HG02571 (cell line): ENCODE measurements around the gene MAGEA11.
"Not testable (repeated sequence)": the region's sequence is repeated elsewhere in the genome, so short reads cannot be mapped to it uniquely, and the experiment has no call there.

Experiments
- ATAC-seq: cut with Tn5 transposase; IDR thresholded peaks from one replicate; pipeline ENCODE4 v1.9.1; 2021; ENCODE audit warnings: mild to moderate bottlenecking, moderate library complexity; ENCODE audit not compliant: unreplicated experiment

Gene MAGEA11

GRCh38 chrX:149711545-149712236, at the start of gene MAGEA11:
Gene MAGEA11 (plus strand): TSS chrX:149712060. CDS start chrX:149713160, 1,100 bp downstream.
- no peak for ATAC-seq

DNA sequence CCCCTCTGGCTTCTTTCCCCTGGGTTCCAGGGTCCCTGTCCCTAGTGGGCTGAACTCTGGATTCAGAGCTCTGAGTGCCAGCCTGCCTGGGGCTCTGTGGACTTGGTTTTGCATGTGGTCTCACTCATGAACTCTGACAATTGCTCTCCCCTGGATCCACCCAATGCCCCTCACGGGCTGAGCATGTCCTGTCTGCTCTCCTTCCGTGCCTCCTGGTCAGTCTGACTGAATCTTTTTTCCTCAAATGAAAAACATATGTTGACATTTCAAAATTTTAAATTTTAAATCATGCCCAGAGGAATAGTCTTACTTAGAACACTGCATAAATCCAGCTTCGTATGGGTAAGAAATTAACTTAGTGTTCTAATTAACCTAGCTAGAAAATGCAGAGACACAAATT, 36.8 kb upstream of the MAGEA11 start:
- ATAC-seq: not testable (repeated sequence)

DNA sequence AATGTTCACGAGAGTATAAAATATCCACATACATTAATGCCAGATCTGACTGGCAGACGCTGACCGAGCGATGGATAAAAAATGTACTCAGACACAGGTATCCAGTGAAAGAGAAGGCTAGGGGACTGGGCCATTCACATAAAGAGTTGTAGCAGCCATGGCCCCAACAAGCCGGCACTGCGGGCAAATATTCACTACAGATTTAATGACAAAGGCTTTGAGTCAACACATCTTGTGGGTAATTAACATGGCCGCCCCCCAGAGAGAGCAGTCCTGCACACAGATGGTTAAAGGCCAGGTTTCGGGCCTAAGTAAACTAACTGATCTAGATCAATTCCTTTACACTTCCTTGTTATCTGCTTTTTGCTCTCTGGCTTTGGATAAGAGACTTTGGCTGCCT, 36.3 kb upstream of the MAGEA11 start:
- ATAC-seq: not testable (repeated sequence)

DNA sequence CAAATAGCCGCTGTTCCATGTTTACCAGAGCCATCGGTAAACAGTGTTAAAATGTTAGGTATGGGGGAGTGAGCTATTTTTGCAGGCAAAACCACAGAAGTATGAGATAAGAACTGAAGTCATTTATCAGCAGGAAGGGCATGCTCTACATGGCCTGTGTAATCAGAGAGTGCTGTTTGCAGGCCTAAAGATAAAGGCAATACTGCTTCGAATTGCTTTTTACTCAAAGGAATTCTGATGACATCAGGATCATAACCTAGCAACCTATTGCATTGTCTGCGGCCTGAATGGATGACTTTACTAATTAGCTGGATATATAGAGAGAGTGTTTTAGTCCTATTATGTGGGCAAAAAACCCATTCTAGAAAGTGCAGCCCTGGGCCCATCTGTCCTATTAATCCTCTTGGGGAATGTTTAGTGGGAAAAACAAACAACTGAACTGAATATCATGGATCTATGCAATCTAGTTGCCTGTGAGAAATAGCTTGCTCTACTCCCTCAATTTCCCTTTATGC, 32.6 kb upstream of the MAGEA11 start:
- ATAC-seq: not testable (repeated sequence)

DNA sequence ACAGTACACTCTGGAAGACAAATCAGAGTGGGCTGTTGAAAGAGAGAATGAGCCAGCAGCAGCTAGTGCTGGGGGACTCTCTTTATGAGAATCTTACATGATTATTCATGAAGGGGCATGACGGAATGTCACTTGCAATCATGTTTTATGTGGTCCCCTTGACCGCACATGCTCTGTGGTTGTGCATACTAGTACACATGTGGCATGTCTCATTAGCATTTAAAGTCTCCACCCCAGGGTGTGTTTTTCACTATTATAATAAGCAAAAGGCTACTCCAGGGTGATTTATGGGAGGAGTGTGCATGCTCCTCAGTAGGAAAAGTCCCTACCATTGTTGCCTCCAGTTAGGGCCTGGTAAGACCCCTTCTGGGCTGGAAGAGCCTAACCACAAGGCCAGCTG, 30.7 kb upstream of the MAGEA11 start:
- ATAC-seq: no peak

DNA sequence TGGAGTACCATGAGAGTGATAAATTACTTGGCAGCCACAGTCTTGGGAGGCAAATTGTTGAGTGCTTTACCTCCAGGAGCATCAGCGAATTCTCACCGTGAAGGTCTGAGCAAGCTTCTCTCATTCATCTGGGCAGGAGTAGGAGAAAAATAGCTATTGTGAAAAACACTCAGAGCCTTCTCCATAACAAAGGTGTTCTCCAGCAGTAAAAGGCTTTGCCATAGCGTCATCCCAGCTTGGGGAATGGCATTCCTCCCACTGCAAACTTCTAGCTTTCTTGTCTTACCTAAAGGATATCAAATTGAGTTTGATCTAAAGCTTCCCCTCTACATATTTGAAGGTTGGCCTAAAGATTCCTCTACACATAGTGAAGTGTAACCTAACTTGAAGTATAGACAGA, 29.8 kb upstream of the MAGEA11 start:
- no peak for ATAC-seq

DNA sequence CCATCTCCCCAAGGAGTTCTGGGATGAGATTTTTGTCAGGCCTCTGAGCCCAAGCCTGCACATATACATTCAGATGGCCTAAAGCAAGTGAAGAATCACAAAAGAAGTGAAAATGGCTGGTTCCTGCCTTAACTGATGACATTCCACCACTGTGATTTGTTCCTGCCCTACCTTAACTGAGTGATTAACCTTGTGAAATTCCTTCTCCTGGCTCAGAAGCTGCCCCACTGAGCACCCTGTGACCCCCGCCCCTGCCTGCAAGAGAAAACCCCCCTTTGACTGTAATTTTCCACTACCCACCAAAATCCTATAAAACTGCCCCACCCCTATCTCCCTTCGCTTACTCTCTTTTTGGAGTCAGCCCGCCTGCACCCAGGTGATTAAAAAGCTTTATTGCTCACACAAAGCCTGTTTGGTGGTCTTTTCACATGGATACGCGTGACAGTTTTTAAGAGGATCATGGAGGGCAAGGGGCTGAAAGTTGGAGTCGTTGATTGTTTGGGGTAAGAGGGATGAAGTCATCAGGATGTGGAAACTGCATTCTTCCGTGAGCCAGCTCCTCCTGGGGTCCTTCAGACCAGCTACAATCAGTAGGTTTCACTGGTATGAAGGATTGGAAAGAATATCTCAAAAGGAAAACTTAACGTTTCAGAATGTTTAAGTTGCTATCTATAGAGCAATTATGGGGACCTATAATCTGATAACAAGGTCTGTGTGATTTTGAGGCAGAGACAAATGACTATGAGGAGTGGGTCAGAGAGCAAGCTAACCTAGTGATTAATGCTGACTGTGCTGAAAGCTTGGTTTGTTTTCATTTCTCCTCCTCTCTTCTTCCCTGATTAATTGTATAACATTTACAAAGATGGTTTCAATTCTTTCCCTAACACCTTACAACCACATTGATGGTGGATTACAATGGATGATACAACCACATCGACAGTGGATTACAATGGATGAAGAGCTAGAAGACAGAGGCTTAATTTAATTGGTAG, 28.6 kb upstream of the MAGEA11 start:
- ATAC-seq: no peak

DNA sequence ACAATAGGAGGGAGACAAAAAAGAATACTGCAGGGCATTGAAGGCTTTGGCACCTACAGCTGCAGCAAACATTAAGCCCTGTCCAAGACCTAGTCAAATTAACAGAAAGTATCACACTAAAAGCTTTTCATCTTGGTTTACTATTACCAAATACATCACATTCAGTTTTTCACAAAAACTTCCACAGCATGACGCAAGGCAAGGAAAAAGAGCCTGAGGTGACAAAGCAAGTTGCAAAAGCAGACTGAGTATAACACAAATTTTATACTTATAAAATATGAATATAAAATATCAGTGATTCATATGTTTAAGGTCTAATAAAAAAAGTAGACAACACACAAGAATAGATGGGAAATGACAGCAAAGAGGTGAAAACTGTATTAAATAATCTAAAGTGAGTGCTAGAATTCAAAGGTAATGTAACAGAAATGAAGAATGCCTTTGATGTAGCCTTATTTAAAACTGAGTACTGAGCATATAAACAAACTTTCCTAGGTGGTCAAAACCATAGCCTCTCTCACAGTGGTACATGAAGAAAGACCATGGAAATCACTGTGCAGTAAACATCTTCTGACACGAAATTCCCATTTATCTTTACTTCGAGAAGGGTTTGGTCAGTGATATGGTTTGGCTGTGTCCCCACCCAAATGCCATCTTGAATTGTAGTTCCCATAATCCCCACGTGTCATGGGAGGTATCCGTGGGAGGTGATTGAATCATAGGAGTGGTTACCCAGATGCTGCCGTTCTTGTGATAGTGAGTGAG, 27.7 kb upstream of the MAGEA11 start:
- ATAC-seq: no peak

- no peak for ATAC-seq
These were observed 23.9 kb upstream of the MAGEA11 start for GRCh38 chrX:149687991-149688390.

GRCh38 chrX:149688552-149688951, 23.3 kb upstream of the MAGEA11 start:
- ATAC-seq: no peak

GRCh38 chrX:149691794-149692193, 20.1 kb upstream of the MAGEA11 start:
- no peak for ATAC-seq

GRCh38 chrX:149692686-149693272, 19.1 kb upstream of the MAGEA11 start:
- ATAC-seq: not testable (repeated sequence)

DNA sequence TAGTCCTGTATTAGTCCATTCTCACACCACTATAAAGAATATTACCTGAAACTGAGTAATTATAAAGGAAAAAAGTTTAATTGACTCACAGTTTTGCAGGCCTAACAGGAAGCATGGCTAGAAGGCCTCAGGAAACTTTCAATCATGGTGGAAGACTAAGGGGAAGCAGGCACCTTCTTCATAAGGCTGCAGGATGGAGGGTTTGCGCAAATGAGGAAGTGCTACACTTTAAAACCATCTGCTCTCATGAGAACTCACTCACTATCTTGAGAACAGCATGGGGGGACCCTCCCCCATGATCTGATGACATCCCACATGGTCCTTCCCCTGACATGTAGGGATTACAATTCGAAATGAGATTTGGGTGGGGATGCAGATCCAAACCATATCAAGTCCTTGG, 12.1 kb upstream of the MAGEA11 start:
- no peak for ATAC-seq

DNA sequence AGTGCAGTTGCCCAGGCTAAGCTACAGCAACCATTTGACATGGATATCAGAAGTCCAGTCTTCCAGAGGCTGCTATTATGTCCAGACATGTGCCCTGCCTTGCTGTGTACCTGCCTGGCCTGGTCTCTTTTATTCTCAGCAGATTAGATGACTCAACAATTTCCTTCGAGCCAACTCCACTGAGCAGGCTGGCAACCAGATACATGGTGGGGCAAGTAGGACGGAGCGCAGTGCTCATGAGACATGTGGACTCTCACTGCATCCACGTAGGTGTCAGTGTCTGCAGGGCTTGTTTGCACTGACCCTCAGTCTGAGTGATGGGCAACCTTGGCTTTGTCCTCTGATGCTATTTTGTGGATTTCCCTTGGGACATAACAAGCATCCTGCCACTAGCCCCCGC, 7.2 kb upstream of the MAGEA11 start:
- no peak for ATAC-seq

DNA sequence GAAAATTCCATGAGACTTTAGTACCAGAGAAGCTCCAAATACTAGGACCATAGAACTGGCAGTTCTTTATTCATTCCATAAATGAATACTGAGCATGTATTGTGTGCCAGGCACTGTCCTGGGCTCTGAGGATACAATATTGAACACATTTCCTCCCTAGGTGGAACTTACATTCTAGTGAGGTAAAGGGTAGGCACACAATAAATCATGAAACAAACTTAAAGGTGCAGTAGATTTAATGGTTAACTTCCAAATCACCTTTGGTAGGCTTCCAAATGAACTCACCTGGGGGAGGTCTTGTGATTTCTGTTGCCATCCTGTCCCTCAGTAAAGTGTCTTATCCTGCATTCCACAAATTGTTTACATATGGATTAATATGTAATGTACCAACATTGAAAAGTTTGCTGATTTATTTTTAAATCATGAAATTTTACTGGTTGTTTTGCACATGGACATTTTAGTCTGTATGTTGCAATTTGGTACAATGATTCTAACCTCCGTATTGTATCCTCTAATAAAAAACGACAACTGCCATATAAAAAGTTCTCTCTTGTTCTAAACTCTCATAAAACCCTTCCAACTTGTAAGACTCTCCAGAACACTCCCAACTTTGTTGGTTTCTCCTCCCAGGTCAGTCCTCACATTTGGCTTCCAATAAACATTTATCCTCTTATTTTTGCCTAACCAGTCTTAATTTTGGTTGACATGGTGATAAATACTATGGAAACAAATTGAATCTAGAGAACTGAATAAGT, 4.5 kb upstream of the MAGEA11 start:
- no peak for ATAC-seq

- no peak for ATAC-seq
These were observed 971 bp downstream of the MAGEA11 start for GRCh38 chrX:149712831-149713230.

DNA sequence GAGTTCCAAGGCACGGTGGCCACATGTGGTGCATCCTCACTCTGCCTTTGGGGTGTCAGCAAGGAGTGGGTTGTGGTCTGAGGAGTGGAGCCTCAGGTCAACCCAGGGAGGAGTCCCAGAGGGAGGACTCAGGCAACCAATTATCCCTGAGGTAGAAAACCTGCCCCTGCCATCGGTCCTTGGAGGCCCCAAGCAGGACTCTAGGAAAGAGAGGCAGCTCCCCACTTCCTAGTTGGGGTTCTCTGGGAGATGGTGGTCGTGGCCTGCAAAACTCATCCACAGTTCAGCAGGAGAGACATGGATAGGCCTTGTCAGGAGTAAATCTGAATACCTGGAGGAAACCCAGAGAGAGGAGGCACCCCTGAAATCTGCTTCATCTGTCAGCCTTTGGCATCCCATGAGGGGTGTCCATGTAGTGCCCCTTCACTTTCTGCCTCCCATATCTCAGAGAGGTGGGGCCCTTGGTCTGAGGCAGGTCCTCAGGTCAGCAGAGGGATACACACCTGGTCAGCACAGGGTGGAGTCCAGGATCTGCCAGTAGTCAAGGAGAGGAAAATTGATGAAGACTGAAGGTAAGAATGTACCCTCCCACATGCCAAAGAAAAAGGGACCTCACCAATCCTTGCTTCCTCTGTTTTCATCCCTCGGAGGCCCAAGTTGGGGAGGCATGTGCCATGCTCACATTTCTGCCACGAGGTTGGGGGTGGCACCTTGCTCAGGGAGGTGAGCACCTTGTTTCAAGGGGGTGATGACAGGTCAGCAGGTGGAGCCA, 1.6 kb downstream of the MAGEA11 start:
- no peak for ATAC-seq

GRCh38 chrX:149715468-149715867, 3.6 kb downstream of the MAGEA11 start:
- ATAC-seq: no peak

- no peak for ATAC-seq
These were observed 4.8 kb downstream of the MAGEA11 start for GRCh38 chrX:149716632-149717031.
